ENCODE results near the gene ITIH2.
"Not testable (repeated sequence)": the region's sequence is repeated elsewhere in the genome, so short reads cannot be mapped to it uniquely, and the experiment has no call there.

DNA sequence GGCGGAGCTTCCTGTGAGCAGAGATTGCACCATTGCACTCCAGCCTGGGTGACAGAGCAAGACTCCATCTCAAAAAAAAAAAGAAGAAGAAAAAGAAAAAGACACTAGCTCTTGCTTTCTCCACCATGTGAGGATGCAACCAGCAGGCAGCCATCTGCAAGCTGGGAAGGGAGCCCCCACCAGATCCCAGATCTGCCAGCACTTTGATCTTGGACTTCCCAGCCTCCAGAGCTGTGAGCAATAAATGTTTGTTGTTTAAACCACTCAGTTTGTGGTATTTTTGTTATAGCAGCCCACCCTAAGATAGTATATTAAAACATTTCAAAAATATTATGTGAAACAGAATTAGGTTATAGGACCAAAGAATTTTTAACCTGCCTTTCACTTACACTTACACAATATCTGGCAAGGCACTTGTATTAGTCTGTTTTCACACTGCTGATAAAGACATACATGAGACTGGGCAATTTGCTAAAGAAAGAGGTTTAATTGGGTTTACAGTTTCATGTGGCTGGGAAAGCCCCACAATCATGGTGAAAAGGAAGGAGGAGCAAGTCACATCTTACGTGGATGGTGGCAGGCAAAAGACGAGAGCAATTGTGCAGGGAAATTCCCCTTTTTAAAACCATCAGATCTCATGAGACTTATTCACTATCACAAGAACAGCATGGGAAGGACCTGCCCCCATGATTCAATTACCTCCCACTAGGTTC lies 12.1 kb upstream of the ITIH2 start:
- TF ChIP-seq, protein P1, sequence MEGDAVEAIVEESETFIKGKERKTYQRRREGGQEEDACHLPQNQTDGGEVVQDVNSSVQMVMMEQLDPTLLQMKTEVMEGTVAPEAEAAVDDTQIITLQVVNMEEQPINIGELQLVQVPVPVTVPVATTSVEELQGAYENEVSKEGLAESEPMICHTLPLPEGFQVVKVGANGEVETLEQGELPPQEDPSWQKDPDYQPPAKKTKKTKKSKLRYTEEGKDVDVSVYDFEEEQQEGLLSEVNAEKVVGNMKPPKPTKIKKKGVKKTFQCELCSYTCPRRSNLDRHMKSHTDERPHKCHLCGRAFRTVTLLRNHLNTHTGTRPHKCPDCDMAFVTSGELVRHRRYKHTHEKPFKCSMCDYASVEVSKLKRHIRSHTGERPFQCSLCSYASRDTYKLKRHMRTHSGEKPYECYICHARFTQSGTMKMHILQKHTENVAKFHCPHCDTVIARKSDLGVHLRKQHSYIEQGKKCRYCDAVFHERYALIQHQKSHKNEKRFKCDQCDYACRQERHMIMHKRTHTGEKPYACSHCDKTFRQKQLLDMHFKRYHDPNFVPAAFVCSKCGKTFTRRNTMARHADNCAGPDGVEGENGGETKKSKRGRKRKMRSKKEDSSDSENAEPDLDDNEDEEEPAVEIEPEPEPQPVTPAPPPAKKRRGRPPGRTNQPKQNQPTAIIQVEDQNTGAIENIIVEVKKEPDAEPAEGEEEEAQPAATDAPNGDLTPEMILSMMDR (IDR thresholded peaks at IDR 0.05) = not testable (repeated sequence)
- TF ChIP-seq POLR2A (IDR thresholded peaks at IDR 0.05; ENCODE audit: low read depth); EP300 (IDR thresholded peaks at IDR 0.05); POLR2AphosphoS5 (IDR thresholded peaks at IDR 0.05): not testable (repeated sequence)
